GM18951 (cell line): Measurements from ENCODE around the gene GLOD4.
"Not testable (repeated sequence)": the region's sequence is repeated elsewhere in the genome, so short reads cannot be mapped to it uniquely, and the experiment has no call there.

Source experiments
- POLR2A ChIP-seq: IDR thresholded peaks from 4 replicates; pipeline ENCODE4 v1.6.1; 2011; ENCODE audit warnings: mild to moderate bottlenecking; ENCODE audit not compliant: insufficient read length, insufficient read depth; ENCODE audit errors: extremely low read depth
- in situ Hi-C: fragments of 300-500 bp; cut with MboI; formaldehyde crosslinking; loops from one replicate; pipeline ENCODE4 v1.12.0; 2022; ENCODE audit warnings: low sequenced_read_pairs, mixed read lengths, inconsistent platforms; ENCODE audit not compliant: unreplicated experiment

GLOD4 gene, protein sequence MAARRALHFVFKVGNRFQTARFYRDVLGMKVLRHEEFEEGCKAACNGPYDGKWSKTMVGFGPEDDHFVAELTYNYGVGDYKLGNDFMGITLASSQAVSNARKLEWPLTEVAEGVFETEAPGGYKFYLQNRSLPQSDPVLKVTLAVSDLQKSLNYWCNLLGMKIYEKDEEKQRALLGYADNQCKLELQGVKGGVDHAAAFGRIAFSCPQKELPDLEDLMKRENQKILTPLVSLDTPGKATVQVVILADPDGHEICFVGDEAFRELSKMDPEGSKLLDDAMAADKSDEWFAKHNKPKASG

DNA sequence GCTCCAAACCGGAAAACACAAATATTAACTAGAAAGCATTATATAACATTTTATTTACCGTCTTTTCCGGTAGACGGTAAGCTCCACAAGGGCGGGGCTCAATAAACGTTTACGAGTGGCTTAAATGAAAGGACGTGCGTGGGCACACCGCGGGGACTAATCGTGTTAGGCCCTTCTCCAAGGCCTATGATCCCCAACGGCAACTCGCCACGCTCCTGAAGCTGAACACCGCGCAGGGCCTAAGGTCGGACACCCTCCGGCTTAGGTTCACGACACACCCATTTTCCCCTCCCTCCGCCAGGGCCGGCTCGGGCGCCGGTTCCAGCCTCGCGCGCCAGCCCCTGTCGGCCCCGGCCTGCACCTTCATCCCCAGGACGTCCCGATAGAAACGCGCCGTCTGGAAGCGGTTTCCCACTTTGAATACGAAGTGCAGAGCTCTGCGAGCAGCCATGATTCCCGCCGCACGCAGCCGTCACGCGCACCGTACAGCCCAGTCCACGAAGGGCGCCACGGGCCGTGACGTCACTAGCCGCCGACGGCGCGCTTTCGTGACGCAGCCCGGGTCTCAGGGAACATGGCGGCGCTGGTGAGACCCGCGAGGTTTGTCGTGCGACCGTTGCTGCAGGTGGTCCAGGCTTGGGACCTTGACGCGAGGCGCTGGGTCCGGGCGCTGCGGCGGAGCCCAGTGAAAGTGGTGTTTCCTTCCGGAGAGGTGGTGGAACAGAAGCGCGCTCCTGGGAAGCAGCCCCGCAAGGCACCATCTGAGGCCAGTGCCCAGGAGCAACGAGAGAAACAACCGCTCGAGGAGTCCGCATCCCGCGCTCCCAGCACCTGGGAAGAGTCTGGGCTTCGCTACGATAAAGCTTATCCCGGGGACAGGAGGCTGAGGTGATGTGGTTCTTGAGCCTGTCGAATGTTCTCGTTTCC, at the start of gene GLOD4, which contains the start of gene MRM3:
Gene GLOD4 (minus strand): TSS at position 476 of the 927 bp plus-strand sequence. CDS start 25 bp downstream, at position 451.
Gene MRM3 (plus strand): TSS at position 549 of the 927 bp plus-strand sequence. CDS start 26 bp downstream, at position 575.
- in situ Hi-C loops: no loop called here
- TF ChIP-seq POLR2A: peak; percentile 91

DNA sequence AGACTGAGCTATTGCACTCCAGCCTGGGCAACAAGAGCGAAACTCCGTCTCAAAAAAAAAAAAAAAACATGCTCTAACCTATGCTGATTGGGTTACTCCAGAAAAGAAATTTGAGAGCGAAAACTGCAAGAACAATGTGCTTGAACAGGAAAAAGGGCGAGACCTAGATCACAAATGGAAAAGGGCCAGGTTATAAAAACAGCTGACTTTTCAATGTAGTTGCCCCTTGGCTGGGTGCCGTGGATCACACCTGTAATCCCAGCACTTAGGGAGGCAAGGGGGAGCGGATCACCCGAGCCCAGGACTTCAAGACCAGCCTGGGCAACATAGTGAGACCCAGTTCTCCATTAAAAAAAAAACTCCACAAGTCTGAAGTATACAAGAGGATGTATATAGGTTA, 48.9 kb upstream of the GLOD4 start:
- in situ Hi-C loops: no loop called here
- TF ChIP-seq POLR2A: no peak

DNA sequence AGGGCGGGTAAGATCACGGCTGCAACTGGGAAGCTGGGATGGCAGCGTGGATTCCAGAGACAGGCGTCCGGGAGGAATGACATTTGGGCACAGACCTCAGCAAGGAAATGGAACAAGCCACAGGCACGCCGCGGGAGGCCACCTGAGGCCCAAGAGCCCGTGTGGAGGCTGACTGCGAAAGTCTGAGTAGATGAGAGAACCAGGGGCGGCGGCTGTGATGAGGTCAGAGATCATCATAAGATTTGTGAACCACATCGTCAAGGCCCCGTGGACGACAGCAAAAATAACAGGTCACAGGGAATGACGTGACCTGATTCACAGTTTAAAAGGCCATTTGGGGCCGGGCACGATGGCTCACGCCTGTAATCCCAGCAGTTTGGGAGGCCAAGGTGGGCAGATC, 48.3 kb upstream of the GLOD4 start:
- in situ Hi-C loops: no loop called here
- no peak for TF ChIP-seq POLR2A

DNA sequence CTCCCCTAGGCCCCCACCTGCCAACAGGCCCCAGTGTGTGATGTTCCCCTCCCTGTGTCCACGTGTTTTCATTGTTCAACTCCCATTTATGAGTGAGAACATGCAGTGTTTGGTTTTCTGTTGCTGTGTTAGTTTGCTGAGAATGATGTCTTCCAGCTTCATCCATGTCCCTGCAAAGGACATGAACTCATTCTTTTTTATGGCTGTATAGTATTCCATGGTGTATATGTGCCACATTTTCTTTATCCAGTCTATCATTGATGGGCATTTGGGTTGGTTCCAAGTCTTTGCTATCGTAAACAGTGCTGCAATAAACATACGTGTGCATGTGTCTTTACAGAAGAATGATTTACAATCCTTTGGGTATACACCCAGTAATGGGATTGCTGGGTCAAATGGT, 47.5 kb upstream of the GLOD4 start:
- in situ Hi-C loops: not testable (repeated sequence)

DNA sequence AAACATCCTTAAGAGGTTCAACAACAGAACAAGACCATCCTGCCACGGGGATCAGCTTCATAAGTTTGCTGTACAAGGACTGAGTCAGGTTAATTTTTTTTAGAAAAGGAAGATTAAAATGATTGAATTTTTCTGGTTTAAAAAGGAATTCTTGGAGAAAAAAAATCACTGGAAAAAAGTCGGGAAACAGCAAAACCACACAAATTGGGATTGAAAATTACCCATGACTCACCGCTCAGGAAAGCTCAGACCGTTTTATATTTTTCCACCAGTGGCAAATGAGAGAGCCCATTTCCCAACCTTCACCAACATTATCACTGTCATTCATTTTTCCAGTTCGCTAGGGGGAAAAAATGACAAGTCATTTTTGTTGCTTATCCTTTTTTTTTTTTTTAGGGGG, 46.7 kb upstream of the GLOD4 start:
- TF ChIP-seq POLR2A: no peak
- in situ Hi-C loops: no loop called here

DNA sequence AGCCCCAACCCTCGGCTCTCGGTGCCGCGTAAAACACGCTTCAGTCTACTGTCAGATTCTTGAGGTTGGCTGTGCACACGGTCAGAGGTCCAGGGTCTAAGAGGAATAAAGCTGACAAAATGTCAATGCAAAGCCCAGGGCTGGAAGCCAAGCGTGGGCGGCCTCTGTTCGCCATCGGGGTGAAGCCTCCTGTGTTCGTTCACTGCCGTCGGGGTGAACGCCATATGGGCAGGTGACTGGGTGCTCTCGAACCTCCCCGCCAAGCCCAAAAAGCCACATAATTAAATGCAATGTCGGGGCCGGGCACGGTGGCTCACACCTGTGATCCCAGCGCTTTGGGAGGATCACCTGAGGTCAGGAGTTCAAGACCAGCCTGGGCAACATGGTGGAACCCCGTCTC, 44.7 kb upstream of the GLOD4 start:
- in situ Hi-C loops: no loop called here
- no peak for TF ChIP-seq POLR2A

DNA sequence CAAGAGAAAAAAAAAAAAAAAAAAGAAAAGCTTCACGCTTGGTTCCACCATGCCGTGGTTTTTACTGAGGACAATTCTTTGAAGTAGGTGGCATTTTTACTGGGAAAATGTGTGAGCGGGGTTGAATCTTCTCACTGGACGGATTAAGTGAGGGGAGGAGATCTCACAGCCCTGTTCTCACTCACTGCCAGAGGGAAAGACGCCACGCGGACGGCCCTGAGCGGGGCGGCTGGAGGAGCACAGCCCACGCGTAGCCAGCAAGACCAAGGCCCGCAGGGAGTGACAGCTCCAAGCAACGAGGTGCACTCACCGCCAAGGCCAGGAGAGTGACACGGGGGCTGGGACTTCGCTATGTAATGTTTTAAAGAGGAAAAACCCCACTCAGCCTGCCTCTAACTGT, 43.1 kb upstream of the GLOD4 start:
- no peak for TF ChIP-seq POLR2A
- in situ Hi-C loops: no loop called here

DNA sequence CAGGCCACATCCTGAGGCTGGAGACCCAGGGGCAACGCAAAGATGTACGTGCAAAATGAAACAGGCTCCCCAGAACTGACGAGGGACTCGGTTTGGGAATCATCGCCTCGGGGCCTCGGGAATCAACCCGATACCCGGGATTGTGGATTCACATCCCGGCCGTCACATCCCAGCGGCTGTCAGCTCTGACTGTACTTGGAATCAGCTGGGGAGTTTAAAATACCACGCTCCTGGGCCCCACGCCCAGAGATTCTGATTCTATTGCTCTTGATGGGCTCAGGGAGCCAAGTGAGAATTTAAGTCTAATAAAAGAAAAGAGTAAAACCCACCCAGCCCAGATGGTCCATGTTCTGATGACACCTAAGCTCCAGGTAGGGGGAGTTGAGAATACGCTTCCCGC, 42.3 kb upstream of the GLOD4 start:
- in situ Hi-C loops: no loop called here
- no peak for TF ChIP-seq POLR2A

DNA sequence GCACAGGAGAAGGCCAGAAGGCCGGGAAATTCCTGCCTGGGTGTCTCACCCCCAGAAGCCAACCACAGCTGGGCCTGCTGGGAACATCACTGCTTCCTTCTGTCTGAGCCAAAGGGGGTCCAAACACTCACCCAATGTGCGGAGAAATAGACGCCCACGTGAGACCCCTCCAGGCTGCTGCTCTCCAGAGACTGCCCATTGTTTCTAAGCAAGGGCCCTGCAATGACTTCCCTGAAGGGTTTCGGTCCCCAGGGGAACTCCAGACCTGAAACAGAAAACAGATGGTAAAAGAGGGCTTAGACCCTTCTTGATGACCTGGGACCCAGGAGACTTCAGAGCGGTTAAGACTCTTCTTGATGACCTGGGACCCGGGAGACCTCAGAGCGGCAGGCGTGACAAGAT, 41.4 kb upstream of the GLOD4 start:
- TF ChIP-seq POLR2A: no peak
- in situ Hi-C loops: no loop called here

DNA sequence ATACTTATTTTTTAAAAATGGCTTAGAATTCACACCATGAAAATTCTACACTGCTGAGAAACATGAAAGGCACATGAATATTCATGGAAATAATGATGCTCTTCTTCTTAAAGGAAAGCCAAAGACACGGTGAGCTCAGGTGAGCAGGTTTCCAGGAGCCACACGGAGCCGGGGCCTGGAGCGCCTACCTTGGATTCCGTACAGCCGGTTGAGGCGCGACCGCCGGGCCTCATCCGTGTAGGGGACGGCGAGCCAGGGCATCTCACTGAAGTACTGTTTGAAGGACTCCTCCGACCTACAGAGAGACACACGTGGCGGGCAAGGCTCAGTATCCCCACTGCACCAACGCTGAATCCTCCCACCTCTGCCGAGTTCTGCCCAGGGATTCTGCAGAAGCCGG, 37.2 kb upstream of the GLOD4 start:
- in situ Hi-C loops: no loop called here
- TF ChIP-seq POLR2A: no peak

DNA sequence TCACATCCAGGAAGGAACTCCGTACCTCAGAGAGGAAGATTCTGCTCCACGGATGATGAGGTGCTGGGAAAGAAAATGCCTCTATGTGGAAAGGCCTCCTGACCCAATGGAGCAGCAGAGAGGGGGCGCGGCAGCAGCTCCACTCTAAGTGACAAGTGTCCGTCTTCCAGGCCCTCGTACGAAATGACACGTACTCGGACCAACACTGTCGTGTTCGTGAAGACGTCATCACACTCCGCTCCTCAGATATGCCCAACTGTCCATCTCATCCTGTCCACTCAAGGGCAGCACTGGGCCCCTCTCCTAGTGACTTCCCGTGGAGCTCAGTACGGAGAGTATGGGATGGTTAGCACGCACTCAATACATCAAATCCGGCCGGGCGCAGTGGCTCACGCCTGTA, 32.3 kb upstream of the GLOD4 start:
- no peak for TF ChIP-seq POLR2A
- in situ Hi-C loops: no loop called here

DNA sequence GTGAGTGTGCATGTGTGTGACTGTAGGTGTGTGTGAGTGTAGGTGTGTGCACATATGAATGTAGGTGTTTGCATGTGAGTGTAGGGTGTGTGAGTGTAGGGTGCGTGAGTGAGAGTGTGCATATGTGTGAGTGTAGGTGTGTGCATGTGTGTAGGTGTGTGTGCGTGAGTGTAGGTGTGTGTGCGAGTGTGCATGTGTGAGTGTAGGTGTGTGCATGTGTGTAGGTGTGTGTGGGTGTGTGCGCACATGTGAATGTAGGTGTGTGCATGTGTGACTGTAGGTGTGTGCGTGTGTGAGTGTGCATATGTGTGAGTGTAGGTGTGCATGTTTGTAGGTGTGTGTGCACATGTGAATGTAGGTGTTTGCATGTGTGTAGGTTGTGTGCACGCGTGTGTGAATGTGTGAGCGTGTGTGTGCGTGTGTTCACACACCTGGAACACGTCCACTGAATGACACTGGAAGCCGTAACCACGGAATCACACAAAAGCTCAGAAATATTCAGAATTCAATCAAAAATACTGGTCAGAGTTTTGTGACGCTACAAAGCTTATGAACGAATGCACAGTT, 30.6 kb upstream of the GLOD4 start:
- in situ Hi-C loops: no loop called here

DNA sequence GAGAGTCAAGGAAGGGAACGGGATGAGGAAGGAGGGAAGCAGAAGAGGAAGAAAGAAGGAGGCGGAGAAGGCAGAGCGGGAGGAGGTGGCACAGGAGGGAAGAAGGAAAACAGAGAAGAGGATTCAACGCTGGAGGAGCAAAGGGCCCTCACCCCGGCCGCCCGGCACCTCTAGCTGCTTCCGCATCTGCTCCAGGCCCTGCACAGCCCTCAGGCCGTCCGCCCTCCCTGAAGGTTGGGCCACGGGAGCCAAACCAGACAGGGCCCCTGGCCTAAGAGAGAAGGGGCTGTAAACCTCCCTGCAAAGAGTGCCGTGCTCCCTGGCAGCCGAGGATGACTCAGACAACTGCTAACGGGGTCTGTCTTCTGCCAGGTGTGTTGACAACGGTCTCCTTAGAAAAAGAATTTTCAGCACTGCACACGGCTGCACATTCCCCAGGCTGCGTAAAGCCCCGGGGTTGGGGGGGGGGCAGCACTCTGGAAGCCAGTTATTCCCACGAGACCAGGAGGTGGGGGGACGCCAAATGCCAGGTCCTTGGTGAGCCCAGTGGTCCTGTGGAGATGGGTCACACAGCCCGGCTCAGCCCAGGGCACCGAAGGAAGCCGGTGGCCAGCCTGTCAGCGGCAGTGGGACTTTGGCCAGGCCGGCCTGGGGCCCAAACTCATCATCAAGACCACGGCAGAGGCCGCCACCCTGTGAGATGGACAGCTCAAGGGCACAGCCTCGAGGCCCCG, 29.1 kb upstream of the GLOD4 start:
- in situ Hi-C loops: no loop called here
- no peak for TF ChIP-seq POLR2A

More for the DNA sequence above, 30.6 kb upstream of the GLOD4 start:
- TF ChIP-seq POLR2A: no peak
